T-cell (primary cell): ENCODE results near the gene DYNC1LI2. TPM values are rescaled to one million over a fixed set of nuclear protein-coding genes. Genes with fewer than 3 reads are reported as not detected.
"Not testable (repeated sequence)": the region's sequence is repeated elsewhere in the genome, so short reads cannot be mapped to it uniquely, and the experiment has no call there.

Source experiments
- ATAC-seq, 4 experiments: fragments of 200-7000 bp in 3 of 4; fragments of 150-1000 bp in 1 of 4; cut with Tn5 transposase; replicated peaks in 1 of 4; 1 replicate in 3 of 4; 2 replicates in 1 of 4; pipeline ENCODE4 v1.10.0; 2021; ENCODE audit warnings: moderate library complexity in 3 of 4, mild to moderate bottlenecking in 2 of 4, moderate number of reproducible peaks in 1 of 4
- CTCF ChIA-PET, 2 donors: fragments of 300-600 bp; sonication (Branson Sonifier 250); formaldehyde crosslinking; loops; one replicate each; lab custom pipeline; 2022; ENCODE audit warnings: antibody characterized with exemption in 2 of 2; lab: Charles Lee
- POLR2A ChIA-PET, 2 donors: fragments of 300-600 bp; sonication (Branson Sonifier 250); formaldehyde crosslinking; loops; one replicate each; lab custom pipeline; 2022; ENCODE audit warnings: antibody characterized with exemption in 2 of 2; lab: Charles Lee
- DNase-seq, 35 experiments: peaks; one replicate each; pipeline versions ENCODE4 v3.0.0 to v3.0.0-alpha.2; 2013 to 2023
- H3K27ac ChIP-seq: one replicate; pipeline ENCODE4 v1.5.1; 2013; ENCODE audit warnings: low read length
- H3K27me3 ChIP-seq, 2 experiments: replicated peaks in 1 of 2; 1 replicate in 1 of 2; 2 replicates in 1 of 2; pipeline versions ENCODE4 v1.6.1 to v1.7.0; 2013; ENCODE audit warnings: low read length in 1 of 2, mixed read lengths in 1 of 2; ENCODE audit not compliant: control insufficient read depth in 2 of 2, insufficient read depth in 2 of 2; ENCODE audit errors: extremely low read depth in 1 of 2
- H3K36me3 ChIP-seq, 2 donors: 1 replicate in 1 of 2; 2 replicates in 1 of 2; pipeline versions ENCODE4 v1.6.1 to v1.7.0; 2013; ENCODE audit warnings: low read length in 1 of 2; ENCODE audit not compliant: control insufficient read depth in 2 of 2, insufficient read depth in 1 of 2; ENCODE audit errors: extremely low read depth in 1 of 2
- H3K4me1 ChIP-seq, 2 experiments: 1 replicate in 1 of 2; 2 replicates in 1 of 2; pipeline versions ENCODE4 v1.6.1 to v1.7.0; 2013; ENCODE audit warnings: low read length in 2 of 2, mixed read lengths in 1 of 2; ENCODE audit not compliant: insufficient read depth in 2 of 2, control insufficient read depth in 1 of 2; ENCODE audit errors: extremely low read depth in 1 of 2
- H3K4me3 ChIP-seq, 2 donors: 1 replicate in 1 of 2; 2 replicates in 1 of 2; pipeline versions ENCODE4 v1.5.1 to v1.7.0; 2013; ENCODE audit warnings: mild to moderate bottlenecking in 2 of 2, low read length in 1 of 2, moderate library complexity in 1 of 2; ENCODE audit not compliant: control insufficient read depth in 1 of 2; ENCODE audit errors: extremely low read depth in 1 of 2
- H3K9me3 ChIP-seq: 2 replicates; pipeline ENCODE4 v1.7.0; 2013
- H3K27ac Mint-ChIP-seq, 2 donors: one replicate each; pipeline ENCODE4 v1.8.0; 2020 to 2021; ENCODE audit warnings: mild to moderate bottlenecking in 2 of 2, mixed read lengths in 2 of 2
- H3K27me3 Mint-ChIP-seq, 2 donors: one replicate each; pipeline ENCODE4 v1.8.0; 2021 to 2022; ENCODE audit warnings: mixed read lengths in 2 of 2
- H3K36me3 Mint-ChIP-seq: one replicate; pipeline ENCODE4 v1.8.0; 2021; ENCODE audit warnings: mixed read lengths
- H3K4me1 Mint-ChIP-seq, 3 donors: one replicate each; pipeline ENCODE4 v1.8.0; 2020 to 2022; ENCODE audit warnings: mixed read lengths in 3 of 3, mild to moderate bottlenecking in 1 of 3
- H3K4me3 Mint-ChIP-seq, 3 donors: one replicate each; pipeline ENCODE4 v1.8.0; 2020 to 2022; ENCODE audit warnings: mild to moderate bottlenecking in 3 of 3, mixed read lengths in 3 of 3, moderate library complexity in 3 of 3
- H3K9me3 Mint-ChIP-seq, 3 donors: one replicate each; pipeline ENCODE4 v1.8.0; 2020 to 2022; ENCODE audit warnings: mixed read lengths in 3 of 3
- WGBS: methylation state at CpG from one replicate; pipeline ENCODE4 v1.1.5; 2013; ENCODE audit warnings: missing lambda C conversion rate; ENCODE audit not compliant: insufficient coverage; 5-methylcytosine and 5-hydroxymethylcytosine counted together
- total RNA-seq, 35 experiments: library from RNA in 6 of 35; stranded (reverse) in 6 of 35; fragments of 120-200 nt in 1 of 35; gene quantifications; one replicate each; pipeline versions ENCODE4 v1.2.1 to v1.2.4 and lab custom pipeline; 2013 to 2026

DYNC1LI2 gene
- total RNA-seq (10 to 100 TPM; 69.9 to 92.1 (median 81.3) TPM), total RNA-seq (lab: John Stamatoyannopoulos, UW) (82.4 to 166 (median 124) reads per million in 29 experiments)
- 69.2 TPM for total RNA-seq (2013)

GRCh38 chr16:66751303-66751991 is at the start of gene DYNC1LI2:
DYNC1LI2 (minus strand) TSS chr16:66751609; CDS start chr16:66751591, 18 bp downstream.
- peaks cover 33 to 46% (median 40%) of the 10 kb centered on the region in 3 donors for H3K4me1 Mint-ChIP-seq
- peak within 1 kb of the TSS; percentile 76 to 94 for H3K4me3 ChIP-seq
- peaks cover 5 to 14% of the 10 kb centered on the region in 2 donors for H3K36me3 ChIP-seq
- no peaks in the 10 kb centered on the region for H3K9me3 ChIP-seq
- under 1% methylated on average over 84 of the region's 90 CpGs for WGBS
- peaks cover 16 to 31% of the 10 kb centered on the region in 2 experiments for H3K4me1 ChIP-seq
- peak; percentile 93 to 98 (median 95) for ATAC-seq
- CTCF ChIA-PET: interaction anchor here (0.5 to 1.9 kb wide), 14 partner anchors 10 to 416 kb away, joined by 3 to 7 read pairs (median 4); partner anchors contain the start of genes CKLF (in 1 of the 2) and NAE1 (in 1 of the 2)
- H3K27me3 ChIP-seq: peaks cover 0 to 6% of the 10 kb centered on the region in 2 experiments
- H3K27ac ChIP-seq: peak within 1 kb of the TSS; percentile 12
- H3K27me3 Mint-ChIP-seq: peaks cover 0 to 14% of the 10 kb centered on the region in 2 donors
- H3K9me3 Mint-ChIP-seq: no peaks in the 10 kb centered on the region
- H3K27ac Mint-ChIP-seq: peak within 1 kb of the TSS; percentile 86 to 92
- DNase-seq: peak; percentile 63 to 89 (median 78)
- peaks cover 15% of the 10 kb centered on the region for H3K36me3 Mint-ChIP-seq
- peak within 1 kb of the TSS; percentile 85 to 89 (median 87) for H3K4me3 Mint-ChIP-seq
- POLR2A ChIA-PET: interaction anchor here (0.6 kb wide), 2 partner anchors 11 to 14 kb away, joined by 4 to 9 read pairs; no protein-coding TSS in a partner anchor

GRCh38 chr16:66800856-66801255 is 49.4 kb upstream of the DYNC1LI2 start:
- WGBS: 97% methylated on average over 7 of the region's 19 CpGs
- no peaks in the 10 kb centered on the region for H3K9me3 ChIP-seq
- peaks cover 38% of the 10 kb centered on the region for H3K36me3 Mint-ChIP-seq
- no peak overlapping the region for H3K4me3 ChIP-seq
- no peaks in the 10 kb centered on the region for H3K4me1 Mint-ChIP-seq
- no peaks in the 10 kb centered on the region for H3K9me3 Mint-ChIP-seq
- H3K27me3 Mint-ChIP-seq: no peaks in the 10 kb centered on the region
- H3K27ac Mint-ChIP-seq: no peak overlapping the region
- DNase-seq (no peak), ATAC-seq (no peak)
- POLR2A ChIA-PET: no interaction called here
- peaks cover 18 to 36% of the 10 kb centered on the region in 2 donors for H3K36me3 ChIP-seq
- H3K4me1 ChIP-seq: no peaks in the 10 kb centered on the region
- no peaks in the 10 kb centered on the region for H3K27me3 ChIP-seq
- no peak overlapping the region for H3K27ac ChIP-seq
- H3K4me3 Mint-ChIP-seq: no peak overlapping the region
- CTCF ChIA-PET: no interaction called here

GRCh38 chr16:66798161-66798560 is 46.8 kb upstream of the DYNC1LI2 start:
- ChIA-PET CTCF (no interaction called here), POLR2A (no interaction called here)
- H3K9me3 Mint-ChIP-seq: no peaks in the 10 kb centered on the region
- no peak overlapping the region for H3K4me3 Mint-ChIP-seq
- Histone ChIP-seq H3K4me1 (no peaks in the 10 kb centered on the region), H3K27ac (no peak overlapping the region), H3K4me3 (no peak overlapping the region), H3K9me3 (no peaks in the 10 kb centered on the region), H3K27me3 (no peaks in the 10 kb centered on the region), H3K36me3 (peaks cover 9 to 11% of the 10 kb centered on the region in 2 donors)
- no CpG with 5 or more reads among the region's 2 CpGs for WGBS
- H3K27me3 Mint-ChIP-seq: no peaks in the 10 kb centered on the region
- ATAC-seq (no peak), DNase-seq (no peak)
- peaks cover 17% of the 10 kb centered on the region for H3K36me3 Mint-ChIP-seq
- H3K4me1 Mint-ChIP-seq: no peaks in the 10 kb centered on the region
- no peak overlapping the region for H3K27ac Mint-ChIP-seq

- 70% methylated on average over 2 of the region's 6 CpGs for WGBS
- H3K4me1 Mint-ChIP-seq, H3K9me3 Mint-ChIP-seq, H3K36me3 Mint-ChIP-seq, DNase-seq, H3K27ac ChIP-seq, H3K4me3 Mint-ChIP-seq, CTCF ChIA-PET, H3K27me3 Mint-ChIP-seq, H3K27ac Mint-ChIP-seq, H3K36me3 ChIP-seq, POLR2A ChIA-PET, H3K27me3 ChIP-seq, H3K9me3 ChIP-seq, H3K4me1 ChIP-seq, H3K4me3 ChIP-seq, ATAC-seq: not testable (repeated sequence)
Observed at GRCh38 chr16:66793984-66794383, 42.6 kb upstream of the DYNC1LI2 start.

- CTCF ChIA-PET: interaction anchor here (0.5 to 0.6 kb wide), 2 partner anchors 100 to 125 kb away, joined by 3 to 9 read pairs; no protein-coding TSS in a partner anchor
Observed at GRCh38 chr16:66790130-66790733, 38.8 kb upstream of the DYNC1LI2 start.

GRCh38 chr16:66787427-66787826 is 36.0 kb upstream of the DYNC1LI2 start:
- Mint-ChIP-seq H3K9me3 (no peaks in the 10 kb centered on the region), H3K4me1 (no peaks in the 10 kb centered on the region), H3K27ac (no peak overlapping the region), H3K36me3 (no peaks in the 10 kb centered on the region), H3K4me3 (no peak overlapping the region), H3K27me3 (no peaks in the 10 kb centered on the region)
- WGBS: no CpG with 5 or more reads among the region's 2 CpGs
- DNase-seq: no peak
- ATAC-seq: no peak
- Histone ChIP-seq H3K27me3 (no peaks in the 10 kb centered on the region), H3K4me1 (no peaks in the 10 kb centered on the region), H3K27ac (no peak overlapping the region), H3K9me3 (no peaks in the 10 kb centered on the region), H3K4me3 (no peak overlapping the region), H3K36me3 (no peaks in the 10 kb centered on the region)
- CTCF ChIA-PET: no interaction called here
- POLR2A ChIA-PET: no interaction called here

More at GRCh38 chr16:66790130-66790733, 38.8 kb upstream of the DYNC1LI2 start:
- H3K36me3 Mint-ChIP-seq: no peaks in the 10 kb centered on the region
- H3K4me3 Mint-ChIP-seq: no peak overlapping the region
- H3K27me3 Mint-ChIP-seq: no peaks in the 10 kb centered on the region
- H3K27ac ChIP-seq: no peak overlapping the region
- H3K4me1 ChIP-seq: no peaks in the 10 kb centered on the region
- H3K9me3 ChIP-seq: no peaks in the 10 kb centered on the region
- ATAC-seq (no peak), DNase-seq (no peak)
- H3K4me1 Mint-ChIP-seq: no peaks in the 10 kb centered on the region
- H3K36me3 ChIP-seq: no peaks in the 10 kb centered on the region
- no peaks in the 10 kb centered on the region for H3K9me3 Mint-ChIP-seq
- H3K27ac Mint-ChIP-seq: no peak overlapping the region
- H3K27me3 ChIP-seq: no peaks in the 10 kb centered on the region
- WGBS: 88% methylated on average over 2 of the region's 3 CpGs
- H3K4me3 ChIP-seq: no peak overlapping the region
- POLR2A ChIA-PET: interaction anchor here in 1 of 2 donors (0.5 kb wide), 1 partner anchor 14 kb away, joined by 9 read pairs; no protein-coding TSS in a partner anchor
